Globus pallidus (tissue), 1 donor: Measurements from ENCODE around the gene RAP2A.

ENCODE experiments used
- DNase-seq: peaks from one replicate; pipeline ENCODE4 v3.0.0-alpha.2; 2015; ENCODE audit warnings: low spot score

The RAP2A gene

DNA sequence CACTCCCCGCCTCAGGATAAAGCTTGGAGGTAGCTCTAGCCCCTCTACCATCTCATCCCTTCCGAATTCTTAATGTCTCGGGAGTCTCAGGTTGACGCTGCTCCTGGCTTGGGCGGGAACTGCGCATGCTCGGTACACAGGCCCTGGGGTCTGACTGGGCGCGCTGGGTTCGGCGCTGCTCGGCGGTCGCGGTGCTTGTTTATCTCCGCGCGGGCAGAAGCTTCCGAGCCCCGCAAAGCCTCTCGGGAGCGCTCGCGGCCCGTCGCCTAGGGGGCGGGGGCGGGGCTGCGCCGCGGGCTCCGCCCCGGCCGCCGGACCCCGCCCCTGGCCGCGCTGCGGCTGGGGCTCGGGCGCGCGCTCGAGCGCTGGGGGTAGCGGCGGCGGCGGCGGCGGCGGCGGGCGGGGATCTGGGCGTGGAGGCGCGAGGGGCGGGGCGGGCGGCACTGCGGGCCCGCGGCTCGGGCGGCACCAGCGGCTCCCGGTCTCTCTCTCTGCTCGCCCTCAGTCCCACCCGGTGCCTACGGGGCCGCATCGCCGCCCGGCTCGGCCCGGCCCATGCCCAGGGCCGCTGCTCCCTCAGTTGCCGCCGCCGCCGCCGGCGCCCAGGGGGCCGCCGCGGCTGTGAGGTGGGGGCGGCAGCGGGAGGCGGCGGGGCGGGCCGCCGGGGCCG, at the start of gene RAP2A:
Gene RAP2A (plus strand): TSS at position 443 of the 670 bp plus-strand sequence. CDS start 302 bp downstream, outside the sequence.
- peak; percentile 92 for DNase-seq

DNA sequence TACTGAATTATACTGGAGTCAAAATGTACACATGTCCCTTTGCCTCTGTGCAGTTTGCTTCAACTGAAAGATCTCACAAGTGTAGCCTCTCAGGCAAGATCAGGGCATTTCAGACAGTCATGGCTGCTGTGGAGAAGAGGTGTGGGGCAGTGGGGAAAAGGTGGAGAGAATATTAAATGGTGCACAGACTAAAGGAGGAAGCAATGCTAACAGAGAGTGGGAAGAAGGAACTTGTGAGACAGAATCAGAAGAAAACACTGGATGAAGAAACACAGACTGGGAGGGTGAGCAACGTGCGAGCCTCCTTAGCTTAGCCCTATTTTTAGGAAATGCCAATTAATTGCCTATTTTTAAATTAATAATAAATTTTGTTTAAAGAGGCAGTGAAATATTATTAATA, 49.6 kb upstream of the RAP2A start:
- DNase-seq: no peak

DNA sequence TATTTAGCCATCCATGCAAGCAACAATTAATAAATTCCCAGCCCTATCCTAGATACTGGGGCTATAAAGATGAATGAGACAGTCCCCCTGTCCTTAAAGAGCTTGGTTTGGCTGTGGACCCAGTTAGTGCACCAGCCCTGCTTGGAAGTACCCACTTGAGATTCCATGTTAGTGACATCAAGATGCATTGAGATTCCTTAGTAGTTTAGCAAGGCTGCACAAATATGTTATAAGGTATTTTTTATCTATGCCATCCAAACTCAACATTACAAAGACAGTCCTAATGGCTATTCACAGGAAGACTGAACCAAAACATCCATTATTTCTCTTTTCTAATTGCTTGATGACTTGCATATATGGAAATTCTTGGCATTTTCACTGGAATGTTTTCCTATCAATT, 48.8 kb upstream of the RAP2A start:
- no peak for DNase-seq

DNA sequence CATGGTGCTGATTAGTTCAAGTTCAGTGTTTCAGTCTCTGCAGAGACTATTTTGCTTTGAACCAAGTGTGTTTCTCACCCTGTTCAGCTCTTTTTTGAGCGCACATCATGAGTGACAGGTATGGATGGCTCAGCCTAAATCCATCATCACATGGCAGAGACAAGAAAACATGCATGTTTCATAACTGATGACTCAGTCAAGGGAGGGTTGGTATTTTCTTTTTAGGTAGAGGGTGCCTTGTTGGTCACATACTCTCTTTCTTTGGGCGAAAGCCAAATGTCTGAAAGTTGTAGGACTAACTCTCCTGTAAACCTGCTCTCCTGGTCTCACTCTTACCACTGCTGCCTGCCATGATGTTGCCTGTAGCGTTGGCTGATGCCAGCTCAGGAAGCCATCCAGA, 48.1 kb upstream of the RAP2A start:
- no peak for DNase-seq

DNA sequence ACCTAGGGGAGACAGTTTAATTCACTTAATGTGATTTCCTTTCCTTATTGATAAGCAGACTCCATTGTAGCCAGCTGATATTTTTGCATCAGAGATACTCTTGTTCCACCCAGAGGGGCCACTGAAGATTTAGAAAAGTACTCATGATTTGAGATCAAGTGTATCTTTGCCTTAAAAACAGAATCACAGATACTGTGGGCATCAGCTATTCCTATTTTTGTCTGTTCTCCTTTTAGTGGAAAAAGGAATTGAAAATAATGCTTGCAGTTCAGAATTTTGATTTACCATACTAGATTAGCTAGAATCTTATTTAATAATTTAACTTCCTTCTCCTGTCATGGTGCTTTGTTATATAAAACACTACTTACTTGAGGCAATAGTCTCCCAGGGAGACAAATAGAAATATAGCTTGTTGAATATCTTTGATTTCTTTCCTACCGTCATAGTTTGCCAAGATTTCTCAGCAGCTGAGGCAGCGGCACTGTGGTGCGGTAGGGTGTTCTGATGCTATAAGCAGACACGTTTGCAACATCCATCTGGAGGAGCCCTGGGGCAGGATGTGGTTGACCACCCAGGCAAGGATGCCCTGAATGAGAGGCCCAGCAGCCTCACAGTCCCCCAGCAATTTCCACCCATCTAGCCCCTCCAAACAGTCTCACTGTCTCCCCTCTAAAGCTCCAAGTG, 47.0 kb upstream of the RAP2A start:
- DNase-seq: peak; percentile 51

DNA sequence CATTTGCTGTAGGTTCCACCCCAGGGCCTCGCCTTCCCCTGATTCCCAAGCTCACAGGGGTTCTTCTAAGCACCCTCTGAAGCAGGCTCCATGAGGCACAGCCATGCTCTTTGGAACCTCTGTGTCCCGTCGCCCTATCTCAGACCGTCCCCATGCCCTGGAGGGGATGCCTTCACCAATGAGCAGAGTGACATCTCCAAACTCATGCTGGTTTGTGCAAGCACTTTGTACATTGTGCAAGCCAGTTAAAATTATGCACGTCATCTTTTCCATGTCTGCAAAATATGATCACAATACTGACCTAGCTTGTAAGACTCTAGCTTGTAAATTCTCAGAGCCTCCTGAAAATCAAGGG, 46.5 kb upstream of the RAP2A start:
- DNase-seq: no peak

DNA sequence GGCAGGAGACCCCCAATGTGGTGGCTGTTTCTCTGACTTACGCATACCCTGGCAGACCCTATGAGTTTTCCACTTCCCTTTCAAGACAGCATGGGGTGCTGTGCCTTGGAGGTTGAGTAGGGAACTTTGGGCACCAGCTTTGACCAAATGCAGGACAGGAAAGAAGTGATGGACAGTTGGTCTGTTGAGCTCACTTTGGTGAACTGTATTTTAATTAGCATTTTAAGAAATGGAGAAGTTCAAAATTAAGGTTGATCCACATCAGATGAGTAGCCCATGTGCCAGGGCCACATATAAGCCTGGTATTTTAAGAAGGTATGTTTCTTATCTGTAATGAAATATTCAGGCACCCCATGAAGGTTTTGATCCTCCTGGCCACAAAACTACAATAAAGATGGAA, 46.1 kb upstream of the RAP2A start:
- DNase-seq: no peak

DNA sequence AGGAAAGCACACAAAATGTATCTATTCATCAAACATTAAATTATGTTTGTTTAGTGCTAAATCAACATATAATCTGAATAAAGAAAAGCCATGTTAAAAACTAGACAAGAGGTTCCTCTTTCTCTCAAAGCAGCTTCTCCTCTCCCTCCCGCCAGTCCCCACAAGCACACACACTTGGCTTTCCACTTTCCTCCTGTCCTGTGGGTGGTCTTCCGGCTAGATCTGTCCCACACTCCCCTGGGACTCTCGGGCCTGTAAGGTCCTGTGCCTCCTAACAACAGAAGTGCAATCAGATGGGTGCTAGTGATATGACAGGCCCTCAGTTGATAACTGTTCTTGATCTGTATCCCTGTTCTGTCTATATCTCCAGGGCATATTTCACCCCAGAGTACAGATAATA, 45.6 kb upstream of the RAP2A start:
- DNase-seq: no peak

DNA sequence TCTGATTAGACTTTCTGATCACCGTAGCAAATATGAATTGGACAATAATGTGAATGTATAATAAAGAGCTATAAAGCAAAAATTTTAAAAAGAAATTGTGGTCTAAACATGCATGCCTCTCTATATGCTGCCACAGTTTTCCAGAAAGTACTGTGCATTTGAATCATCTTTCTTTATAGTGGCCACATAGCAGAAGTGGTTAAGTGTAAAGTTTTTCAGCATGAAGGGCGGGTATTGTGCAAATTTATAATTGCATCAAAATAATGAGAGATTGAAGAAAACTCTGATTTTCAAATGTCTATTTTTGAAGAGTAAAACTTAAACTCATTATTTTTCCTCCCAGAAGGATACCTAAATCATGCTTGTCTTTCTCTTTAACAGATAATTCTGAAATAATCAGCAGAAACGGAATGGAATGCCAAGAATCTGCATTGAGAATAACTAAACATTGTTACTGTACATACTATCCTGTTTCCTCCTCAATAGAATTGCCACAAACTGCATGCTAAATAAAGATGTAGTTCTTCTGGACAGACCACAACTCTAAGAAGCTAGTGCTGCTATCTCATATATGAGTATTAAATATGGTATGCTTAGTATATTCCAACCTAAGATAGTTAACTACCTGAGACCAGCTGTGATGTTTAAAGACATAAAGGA, 42.9 kb upstream of the RAP2A start:
- no peak for DNase-seq

DNA sequence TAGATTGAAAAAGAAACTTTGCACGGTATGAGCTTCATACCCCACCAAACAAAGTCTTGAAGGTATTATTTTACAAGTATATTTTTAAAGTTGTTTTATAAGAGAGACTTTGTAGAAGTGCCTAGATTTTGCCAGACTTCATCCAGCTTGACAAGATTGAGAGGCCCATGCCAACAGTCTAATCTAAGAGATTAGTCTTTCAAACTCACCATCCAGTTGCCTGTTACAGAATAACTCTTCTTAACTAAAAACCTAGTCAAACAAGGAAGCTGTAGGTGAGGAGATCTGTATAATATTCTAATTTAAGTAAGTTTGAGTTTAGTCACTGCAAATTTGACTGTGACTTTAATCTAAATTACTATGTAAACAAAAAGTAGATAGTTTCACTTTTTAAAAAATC, 41.9 kb upstream of the RAP2A start:
- DNase-seq: no peak

DNA sequence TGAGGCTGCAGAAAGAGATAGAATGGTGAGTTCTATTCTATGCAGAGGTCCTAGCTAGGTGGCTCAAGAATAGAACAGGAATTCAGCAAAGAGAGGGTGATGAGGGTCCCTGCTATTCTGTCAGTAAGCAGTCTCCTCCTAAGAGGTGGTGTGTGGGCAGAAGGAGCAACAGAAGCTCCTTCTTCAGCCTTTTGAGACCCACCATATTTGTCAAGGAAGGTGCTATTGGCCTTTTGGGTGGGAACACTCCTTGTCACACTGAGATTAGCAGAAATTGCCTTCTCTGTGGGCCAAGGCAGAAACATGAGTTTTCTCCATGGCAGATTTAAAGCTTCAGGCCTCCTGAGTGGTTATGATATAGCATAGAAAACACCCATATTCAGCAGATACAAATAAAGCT, 39.4 kb upstream of the RAP2A start:
- no peak for DNase-seq

DNA sequence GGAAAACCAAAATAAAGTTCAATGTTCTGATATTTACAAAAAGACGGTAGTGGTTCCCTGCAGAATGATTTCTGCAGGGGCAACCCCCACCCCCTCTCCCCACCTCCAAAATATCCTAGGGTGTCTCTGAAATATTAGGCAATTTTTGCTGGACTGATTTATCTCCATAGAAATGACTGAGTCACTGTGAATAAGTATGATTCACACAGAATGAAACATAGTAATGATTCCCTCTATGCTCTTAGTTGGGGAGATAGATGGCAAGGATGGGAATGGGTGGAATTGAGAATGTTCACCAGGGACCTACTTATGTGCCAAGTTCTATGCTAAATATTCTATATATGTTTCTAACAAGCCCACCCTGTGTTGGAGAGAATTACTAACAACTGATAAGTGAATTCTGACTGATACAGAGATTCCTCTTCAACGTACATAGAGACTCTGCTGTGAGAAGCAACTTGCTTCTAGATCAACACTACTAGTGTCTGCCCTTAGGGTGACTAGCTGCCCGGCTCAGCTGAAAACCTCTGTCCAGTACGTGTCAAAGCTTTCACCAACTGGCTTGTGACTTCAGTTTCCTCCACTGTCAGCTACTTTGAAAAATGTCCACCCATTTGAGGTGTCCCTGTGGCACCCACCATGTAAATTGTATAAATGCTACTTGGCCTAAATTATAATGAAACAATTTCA, 38.4 kb upstream of the RAP2A start:
- no peak for DNase-seq

DNA sequence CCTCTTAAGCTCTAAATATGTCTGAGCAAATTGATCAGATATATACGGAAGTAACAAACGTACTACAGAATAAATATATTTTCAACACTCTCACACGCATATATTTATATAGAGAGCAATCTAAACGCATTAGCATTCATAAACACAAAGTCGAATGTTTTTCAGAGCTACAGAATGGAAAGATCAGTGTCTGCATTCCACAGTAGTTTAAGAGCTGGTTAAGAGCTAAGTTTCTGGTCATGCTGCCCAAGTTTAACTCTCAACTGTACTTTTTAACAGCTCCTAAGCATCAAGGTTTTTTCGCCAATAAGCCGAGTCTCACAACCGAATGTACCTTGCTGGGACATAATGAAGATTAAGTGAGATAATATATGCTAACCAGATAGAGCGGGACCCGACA, 36.7 kb upstream of the RAP2A start:
- no peak for DNase-seq

DNA sequence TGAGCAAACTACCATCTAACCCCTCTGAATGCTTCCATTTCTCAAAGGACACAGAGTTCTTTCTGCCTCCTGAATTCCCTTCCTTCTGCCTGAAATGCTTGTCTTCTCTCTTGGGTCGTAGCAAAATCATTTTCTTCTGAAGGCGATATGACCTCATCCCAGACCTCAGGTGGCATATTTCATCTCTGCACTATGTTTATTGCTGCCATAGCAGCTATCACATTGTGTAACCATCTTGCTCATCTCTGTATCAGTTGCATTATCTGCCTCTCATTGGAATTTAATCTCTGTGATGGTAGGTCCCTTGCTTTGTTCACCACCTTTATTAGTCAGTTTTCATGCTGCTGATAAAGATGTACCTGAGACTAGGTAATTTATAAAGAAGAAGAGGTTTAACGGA, 32.5 kb upstream of the RAP2A start:
- DNase-seq: no peak

DNA sequence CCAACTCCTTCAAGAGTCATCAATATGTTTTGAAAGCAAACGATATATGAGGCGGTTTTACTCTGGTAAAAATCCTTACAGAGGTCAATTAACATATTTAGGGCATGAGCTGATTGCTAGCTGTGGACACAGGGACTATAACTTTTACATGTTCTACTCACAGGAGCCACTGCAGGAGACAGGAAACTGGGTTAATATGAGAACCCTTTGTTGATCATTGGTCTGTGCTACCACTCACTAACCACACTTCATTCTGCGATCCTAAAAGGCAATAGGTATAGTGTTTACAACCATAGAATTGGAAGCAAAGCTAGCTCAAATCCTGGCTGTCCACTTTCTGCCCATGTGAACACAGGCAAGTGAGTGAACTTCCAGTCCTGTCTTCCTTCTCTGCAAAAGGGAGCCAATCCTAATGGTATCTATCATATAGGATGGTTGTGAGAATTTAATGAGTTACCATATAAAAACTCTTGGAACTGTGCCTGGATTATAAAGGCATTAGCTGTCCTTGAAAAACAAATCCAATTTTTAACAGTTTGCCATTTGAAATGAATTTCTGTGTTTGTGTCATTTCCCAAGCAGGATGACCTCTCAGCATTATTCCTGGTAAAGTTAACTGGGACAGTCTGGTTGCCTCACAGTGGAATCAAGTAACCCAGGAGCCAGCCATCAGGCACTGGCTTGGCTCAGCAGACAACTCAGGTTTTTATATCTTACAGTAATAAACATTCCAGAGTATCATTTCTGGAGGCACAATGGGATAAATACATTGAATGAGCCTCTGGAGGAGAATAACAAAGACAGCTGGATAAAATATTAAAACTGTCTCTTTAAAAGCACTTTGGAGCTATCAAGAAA, 29.8 kb upstream of the RAP2A start:
- DNase-seq: no peak

DNA sequence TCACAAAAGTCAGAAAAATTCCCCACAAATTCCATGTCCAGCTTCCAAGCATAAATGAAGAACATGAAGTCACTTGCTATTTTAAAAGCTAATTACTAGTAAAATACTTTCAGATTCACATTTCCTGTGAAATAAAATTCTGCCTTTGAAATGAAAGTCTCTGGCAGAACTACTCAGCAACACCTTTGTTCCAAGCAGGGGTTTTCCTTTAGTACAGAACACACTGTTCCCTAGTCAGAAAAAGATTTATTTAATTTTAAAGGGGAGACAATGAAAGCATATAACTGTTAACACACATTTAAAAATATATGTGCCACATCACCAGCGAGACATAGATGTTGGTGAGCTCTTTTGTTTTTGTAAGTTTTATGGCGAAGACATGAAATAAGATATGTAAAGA, 26.4 kb upstream of the RAP2A start:
- DNase-seq: no peak

DNA sequence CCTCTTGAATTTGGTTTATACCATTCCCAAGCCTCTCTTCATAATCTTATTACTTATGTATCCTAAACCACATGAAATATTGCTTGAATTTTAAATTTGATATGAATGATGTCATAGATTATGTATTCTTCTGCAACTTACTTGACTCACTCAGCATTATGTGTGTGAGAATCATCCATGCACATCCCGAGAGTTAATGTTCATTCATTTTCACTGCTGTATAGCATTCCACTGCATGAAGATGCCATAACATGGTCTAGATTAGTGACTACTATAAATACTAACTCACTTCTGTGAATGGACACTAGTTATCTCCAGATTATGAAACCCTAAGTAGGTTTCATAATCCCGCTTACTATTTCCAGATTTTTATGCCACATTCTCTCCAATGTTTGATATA, 25.0 kb upstream of the RAP2A start:
- DNase-seq: no peak

DNA sequence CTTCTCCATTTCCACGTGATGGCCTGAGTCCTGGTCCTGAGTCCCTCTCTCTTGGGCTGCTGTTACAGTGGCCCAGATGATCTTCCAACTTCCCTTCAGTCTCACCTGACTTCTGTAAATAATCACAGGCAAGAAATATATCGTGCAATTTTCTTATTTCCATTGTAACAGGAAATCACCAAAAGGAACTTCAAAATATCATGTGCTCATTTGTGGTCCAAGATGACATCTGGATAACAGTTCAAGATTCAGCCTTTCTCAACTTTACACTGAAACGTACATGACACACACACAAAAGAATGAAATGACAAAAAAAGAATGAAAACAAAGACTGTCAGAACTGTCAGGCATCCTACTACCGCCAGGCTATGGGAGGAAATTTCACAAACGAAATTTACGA, 22.0 kb upstream of the RAP2A start:
- no peak for DNase-seq

DNA sequence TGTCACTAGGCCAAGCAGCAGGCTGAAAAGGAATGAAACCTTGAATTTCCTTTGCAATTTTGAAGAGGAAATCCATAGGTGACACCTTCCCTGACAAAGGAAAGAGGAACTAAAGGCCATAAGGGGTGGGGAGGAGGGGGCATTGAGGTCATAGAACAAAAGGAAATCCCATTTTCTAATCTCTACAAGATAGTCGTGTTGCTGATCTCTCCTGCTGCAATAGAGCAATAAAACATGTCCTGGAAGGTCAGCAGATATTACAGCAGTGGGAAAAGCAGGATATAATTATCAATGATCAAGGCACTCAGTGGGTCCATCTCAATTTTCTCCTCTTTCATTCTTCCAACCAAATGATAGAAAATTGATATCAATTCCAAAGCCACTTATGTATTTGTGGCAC, 20.3 kb upstream of the RAP2A start:
- no peak for DNase-seq

DNA sequence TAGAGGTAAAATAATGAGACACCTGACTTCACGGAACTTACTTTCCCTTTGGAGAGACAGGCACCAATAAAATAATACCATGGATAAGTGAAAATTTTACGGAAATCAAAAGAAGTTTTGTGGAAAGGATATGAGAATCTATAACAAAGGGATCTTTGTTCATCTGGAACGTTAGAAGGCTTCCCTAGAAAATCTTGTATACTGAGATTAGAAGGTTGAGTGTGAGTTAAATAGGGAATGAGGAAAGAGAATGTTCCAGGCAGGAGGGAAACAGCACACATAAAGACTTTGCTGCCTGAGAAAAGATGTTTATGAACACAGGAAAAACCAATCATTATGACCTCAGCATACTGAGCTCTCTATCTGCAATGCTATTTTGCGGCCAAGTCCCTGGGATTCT, 19.6 kb upstream of the RAP2A start:
- DNase-seq: no peak

DNA sequence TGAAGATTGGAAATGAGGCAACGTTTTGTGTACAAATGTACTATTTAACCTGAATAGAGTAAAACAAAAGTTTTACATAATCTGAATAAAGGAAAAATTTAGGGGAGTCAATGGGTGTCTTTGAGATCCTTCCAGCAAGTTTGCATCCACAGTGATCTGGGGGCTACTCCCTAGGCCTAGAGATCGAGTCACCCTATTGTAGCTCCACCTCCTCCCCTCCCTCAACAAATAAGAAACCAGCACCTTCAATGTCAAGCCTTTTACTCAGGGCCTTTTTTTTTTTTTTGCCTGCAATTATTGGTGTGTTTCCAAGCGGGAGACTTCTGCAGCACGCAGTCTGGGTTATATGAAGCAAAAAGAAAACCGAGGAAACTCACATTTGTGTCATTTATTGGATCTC, 16.3 kb upstream of the RAP2A start:
- no peak for DNase-seq
